H1 (cell line): ENCODE measurements around the gene GDPGP1. TPM values are rescaled to one million over a fixed set of nuclear protein-coding genes. Genes with fewer than 3 reads are reported as not detected.

Experiments used
- CTCF ChIA-PET: fragments of 300-600 bp; sonication (Branson Sonifier 250); formaldehyde crosslinking; loops from one replicate; lab custom pipeline; 2021; ENCODE audit not compliant: partially characterized antibody; lab: Charles Lee
- POLR2A ChIA-PET: fragments of 300-600 bp; sonication (Branson Sonifier 250); formaldehyde crosslinking; loops from one replicate; lab custom pipeline; 2021; ENCODE audit warnings: inconsistent platforms; ENCODE audit not compliant: partially characterized antibody; lab: Charles Lee
- DNase-seq, 2 experiments: peaks; one replicate each; pipeline versions ENCODE4 v3.0.0 to v3.0.0-alpha.2; 2010 to 2022; ENCODE audit warnings: low spot score in 2 of 2, low read depth in 1 of 2, mixed read lengths in 1 of 2
- FAIRE-seq: peaks from 2 replicates; lab custom pipeline; 2011; peaks lifted over from hg19 to GRCh38; lab: Jason Lieb, UNC
- H2AFZ ChIP-seq: 2 replicates; pipeline ENCODE4 v1.8.1; 2012; ENCODE audit warnings: low read length, inconsistent platforms
- H2AK5ac ChIP-seq: 2 replicates; pipeline ENCODE4 v1.6.1; 2013; ENCODE audit warnings: low read depth, low read length
- H2BK120ac ChIP-seq: replicated peaks from 2 replicates; pipeline ENCODE3; 2013; ENCODE audit warnings: low read depth, low read length, inconsistent platforms
- H2BK12ac ChIP-seq: 2 replicates; pipeline ENCODE4 v1.6.1; 2013; ENCODE audit warnings: low read depth, low read length
- H2BK15ac ChIP-seq: 2 replicates; pipeline ENCODE4 v1.6.1; 2013; ENCODE audit warnings: low read length
- H2BK20ac ChIP-seq: 2 replicates; pipeline ENCODE4 v1.6.1; 2013; ENCODE audit warnings: low read length
- H2BK5ac ChIP-seq: 2 replicates; pipeline ENCODE4 v1.6.1; 2013; ENCODE audit warnings: low read depth, low read length
- H3K14ac ChIP-seq: 2 replicates; pipeline ENCODE4 v1.6.1; 2013; ENCODE audit warnings: inconsistent platforms; ENCODE audit not compliant: insufficient read length
- H3K18ac ChIP-seq: 2 replicates; pipeline ENCODE4 v1.6.1; 2013; ENCODE audit warnings: low read length; ENCODE audit errors: extremely low read depth
- H3K23ac ChIP-seq: 2 replicates; pipeline ENCODE4 v1.6.1; 2013; ENCODE audit warnings: inconsistent platforms; ENCODE audit not compliant: insufficient read length
- H3K23me2 ChIP-seq: 2 replicates; pipeline ENCODE4 v1.6.1; 2013; ENCODE audit warnings: low read depth, low read length
- H3K27ac ChIP-seq: 2 replicates; pipeline ENCODE4 v1.6.1; 2011; ENCODE audit warnings: low read depth, low read length, inconsistent platforms
- H3K27me3 ChIP-seq, 4 experiments: replicated peaks in 1 of 4; 1 replicate in 1 of 4; 2 replicates in 3 of 4; pipeline versions ENCODE4 v1.6.1 to v1.8.1; 2011 to 2013; ENCODE audit warnings: low read length in 3 of 4, mild to moderate bottlenecking in 3 of 4, inconsistent platforms in 2 of 4, mixed read lengths in 2 of 4, moderate library complexity in 1 of 4; ENCODE audit not compliant: control insufficient read depth in 3 of 4, insufficient read depth in 3 of 4; ENCODE audit errors: extremely low read depth in 1 of 4
- H3K36me3 ChIP-seq, 4 experiments: 2 replicates each; pipeline versions ENCODE4 v1.6.1 to v1.8.1; 2011 to 2013; ENCODE audit warnings: mild to moderate bottlenecking in 4 of 4, low read length in 3 of 4, moderate library complexity in 2 of 4, control low read depth in 1 of 4, inconsistent platforms in 1 of 4; ENCODE audit not compliant: insufficient read depth in 4 of 4, control insufficient read depth in 2 of 4
- H3K4ac ChIP-seq: replicated peaks from 2 replicates; pipeline ENCODE3; 2013; ENCODE audit warnings: low read length, low read depth, mixed read lengths, inconsistent platforms; ENCODE audit not compliant: insufficient read length
- H3K4me1 ChIP-seq, 4 experiments: replicated peaks in 1 of 4; 1 replicate in 1 of 4; 2 replicates in 3 of 4; pipeline versions ENCODE4 v1.6.1 to v1.8.1; 2011 to 2013; ENCODE audit warnings: low read length in 3 of 4, inconsistent platforms in 2 of 4, mixed read lengths in 1 of 4; ENCODE audit not compliant: insufficient read depth in 4 of 4, control insufficient read depth in 3 of 4
- H3K4me2 ChIP-seq, 2 experiments: 2 replicates each; pipeline versions ENCODE4 v1.6.1 to v1.8.1; 2011 to 2013; ENCODE audit warnings: low read depth in 2 of 2, low read length in 2 of 2, control low read depth in 1 of 2, inconsistent platforms in 1 of 2, mild to moderate bottlenecking in 1 of 2; ENCODE audit not compliant: insufficient read depth in 1 of 2
- H3K4me3 ChIP-seq, 4 experiments: fragments of 200-600, 300-600 bp in 1 of 4; sonication (generic), shearing (Covaris generic), sonication (Bioruptor Twin) in 1 of 4; 2 replicates each; pipeline versions ENCODE4 v1.5.1 to v1.8.1; 2011 to 2016; ENCODE audit warnings: low read length in 4 of 4, low read depth in 3 of 4, control low read depth in 2 of 4, inconsistent platforms in 2 of 4, mild to moderate bottlenecking in 2 of 4, mixed read lengths in 1 of 4, moderate library complexity in 1 of 4; ENCODE audit not compliant: insufficient read depth in 2 of 4; ENCODE audit errors: extremely low read depth in 1 of 4
- H3K56ac ChIP-seq: replicated peaks from 2 replicates; pipeline ENCODE3; 2013; ENCODE audit warnings: low read depth, mild to moderate bottlenecking, mixed read lengths, low read length, inconsistent platforms; ENCODE audit not compliant: insufficient read length
- H3K79me1 ChIP-seq: 2 replicates; pipeline ENCODE4 v1.6.1; 2013; ENCODE audit warnings: low read depth, low read length, control low read depth
- H3K79me2 ChIP-seq, 2 experiments: 2 replicates each; pipeline versions ENCODE4 v1.6.1 to v1.8.1; 2012 to 2013; ENCODE audit warnings: low read length in 2 of 2, mild to moderate bottlenecking in 2 of 2, inconsistent platforms in 1 of 2; ENCODE audit not compliant: insufficient read depth in 2 of 2, control insufficient read depth in 1 of 2
- H3K9ac ChIP-seq, 4 experiments: replicated peaks in 1 of 4; 1 replicate in 1 of 4; 2 replicates in 3 of 4; pipeline versions ENCODE4 v1.6.1 to v1.8.1; 2011 to 2013; ENCODE audit warnings: low read depth in 3 of 4, low read length in 3 of 4, control low read depth in 2 of 4, mild to moderate bottlenecking in 2 of 4, moderate library complexity in 2 of 4, inconsistent platforms in 1 of 4; ENCODE audit errors: extremely low read depth in 1 of 4
- H3K9me3 ChIP-seq, 2 experiments: 2 replicates each; pipeline versions ENCODE4 v1.6.1 to v1.8.1; 2012 to 2013; ENCODE audit warnings: mild to moderate bottlenecking in 2 of 2, moderate library complexity in 2 of 2, control low read depth in 1 of 2, inconsistent platforms in 1 of 2, low read depth in 1 of 2, low read length in 1 of 2, mixed read lengths in 1 of 2; ENCODE audit not compliant: insufficient read depth in 2 of 2
- H4K20me1 ChIP-seq, 2 experiments: replicated peaks in 1 of 2; 2 replicates each; pipeline versions ENCODE3 to v1.8.1; 2011 to 2013; ENCODE audit warnings: inconsistent platforms in 2 of 2, low read length in 2 of 2, mild to moderate bottlenecking in 1 of 2; ENCODE audit not compliant: insufficient read depth in 2 of 2, control insufficient read depth in 1 of 2
- H4K5ac ChIP-seq: 2 replicates; pipeline ENCODE4 v1.6.1; 2013; ENCODE audit warnings: low read length, low read depth, mixed read lengths, inconsistent platforms; ENCODE audit not compliant: insufficient read length
- H4K8ac ChIP-seq: 2 replicates; pipeline ENCODE4 v1.8.0; 2013; ENCODE audit warnings: mild to moderate bottlenecking, moderate library complexity, low read length, inconsistent platforms; ENCODE audit not compliant: insufficient read depth; ENCODE audit errors: extremely low read depth
- H4K91ac ChIP-seq: replicated peaks from 2 replicates; pipeline ENCODE3; 2013; ENCODE audit warnings: low read length, mixed read lengths, inconsistent platforms; ENCODE audit not compliant: insufficient read length
- CREB1 ChIP-seq: IDR thresholded peaks from 2 replicates; pipeline ENCODE4 v1.6.1; 2012; ENCODE audit warnings: inconsistent platforms
- HDAC2 ChIP-seq, 2 experiments: fragments of 300-600 bp in 1 of 2; sonication (generic) in 1 of 2; IDR thresholded peaks; 2 replicates each; pipeline ENCODE4 v1.6.1; 2011 to 2012; ENCODE audit warnings: low read depth in 2 of 2, low read length in 2 of 2, mild to moderate bottlenecking in 2 of 2, moderate library complexity in 2 of 2, borderline replicate concordance in 1 of 2, inconsistent platforms in 1 of 2
- HDAC6 ChIP-seq: IDR thresholded peaks from one replicate; pipeline ENCODE4 v1.7.1; 2012; ENCODE audit warnings: low read depth, mild to moderate bottlenecking, inconsistent platforms, low read length, moderate library complexity
- TAF7 ChIP-seq: optimal IDR thresholded peaks from 2 replicates; pipeline ENCODE3; 2011; ENCODE audit warnings: low read depth, mild to moderate bottlenecking, inconsistent platforms, low read length, moderate library complexity, borderline replicate concordance
- TBP ChIP-seq: IDR thresholded peaks from 2 replicates; pipeline ENCODE4 v1.6.1; 2011; ENCODE audit warnings: low read depth, low read length, improper control_type of control experiment
- YY1 ChIP-seq: IDR thresholded peaks from 2 replicates; pipeline ENCODE4 v1.6.1; 2011; ENCODE audit warnings: low read depth, mild to moderate bottlenecking, low read length
- whole genome bisulfite sequencing, 2 experiments: shearing (Covaris generic) in 1 of 2; methylation state at CpG; one replicate each; pipeline versions ENCODE4 v1.1.6 to v1.1.7; 2013 to 2015; ENCODE audit warnings: low lambda C conversion rate in 2 of 2, mixed read lengths in 2 of 2, inconsistent platforms in 1 of 2, low coverage in 1 of 2, missing lambda C conversion rate in 1 of 2; ENCODE audit not compliant: insufficient replicate concordance in 2 of 2, insufficient coverage in 1 of 2, insufficient read length in 1 of 2; ENCODE audit errors: extremely low coverage in 1 of 2, missing lambda C conversion rate in 1 of 2; 5-methylcytosine and 5-hydroxymethylcytosine counted together
- polyA plus RNA-seq, 7 experiments: library from polyadenylated mRNA; depleted of rRNA in 3 of 7; stranded (reverse) in 5 of 7; unstranded in 2 of 7; fragments of >200 nt in 5 of 7; fragments of 200-250 nt in 2 of 7; gene quantifications; 1 replicate in 5 of 7; 2 replicates in 1 of 7; 4 replicates in 1 of 7; pipeline versions ENCODE4 v1.2.1 to v1.2.3, GENCODE V29; 2011 to 2013; ENCODE audit warnings: missing spikeins in 2 of 7, mixed read lengths in 2 of 7
- total RNA-seq: library from RNA; stranded (reverse); fragmentation: NEBNext Ultra II Directional; extraction: Animal tissue kit (Norgen Biotek cat#: 25700); gene quantifications from 2 replicates; pipeline ENCODE4 v1.2.1, GENCODE V29; 2021
- TF ChIP-seq, protein P1 (sequence below): IDR thresholded peaks from 2 replicates; pipeline ENCODE4 v1.6.1; 2012; ENCODE audit warnings: inconsistent platforms

Gene GDPGP1
- total and polyA plus RNA-seq, 2 of the 8 experiments (the other 6 are each of a cell fraction or from before 2014, with no cell fraction given): 1.8 to 5.6 TPM

DNA sequence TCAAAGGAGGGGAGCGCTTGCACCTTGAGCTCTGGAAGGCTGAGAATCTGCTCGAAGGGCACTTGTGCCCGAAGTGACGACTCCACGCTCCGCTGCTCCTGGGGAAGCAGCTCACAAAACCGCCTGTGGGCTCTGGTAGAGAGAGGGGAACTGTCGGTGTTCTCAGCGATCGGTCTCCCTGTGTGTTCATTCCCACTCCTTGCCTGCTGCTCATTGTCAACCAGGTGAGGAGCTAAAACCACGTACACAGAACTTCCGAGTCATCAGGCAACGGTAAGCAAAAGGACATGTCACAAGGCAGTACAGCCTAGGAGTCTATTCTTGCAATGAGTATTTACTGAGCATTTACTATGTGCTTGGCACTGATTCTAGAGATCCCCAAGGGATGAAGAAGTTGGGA lies 1.8 kb upstream of the GDPGP1 start:
- H3K9ac ChIP-seq: no peak overlapping the region
- no peak overlapping the region for H4K91ac ChIP-seq
- H3K79me2 ChIP-seq: no peaks in the 10 kb centered on the region
- no peak for DNase-seq
- CTCF ChIA-PET: interaction anchor here (0.6 to 4.6 kb wide), 19 partner anchors 11 to 1860 kb away, joined by 3 to 47 read pairs (median 5); partner anchors contain the start of genes IDH2 and TTLL13
- peaks cover 3 to 22% (median 12%) of the 10 kb centered on the region in 4 experiments; a peak in 6 of 8 replicates for H3K36me3 ChIP-seq
- no peak overlapping the region for H2BK20ac ChIP-seq
- POLR2A ChIA-PET: interaction anchor here (2.0 to 2.9 kb wide), 3 partner anchors 12 to 31 kb away, joined by 5 to 12 read pairs (median 10); partner anchors contain the start of genes SEMA4B and TTLL13
- H3K14ac ChIP-seq: no peak overlapping the region
- no peak overlapping the region for H3K23ac ChIP-seq
- no peak overlapping the region for H3K4ac ChIP-seq
- H2BK5ac ChIP-seq: no peak overlapping the region
- TF ChIP-seq YY1: no peak
- no peak for TF ChIP-seq HDAC2 (IDR thresholded peaks at IDR 0.05; ENCODE audit: borderline replicate concordance in 1 of 2, low read depth in 2 of 2, low read length in 2 of 2)
- TF ChIP-seq TAF7: no peak
- TF ChIP-seq, protein P1, sequence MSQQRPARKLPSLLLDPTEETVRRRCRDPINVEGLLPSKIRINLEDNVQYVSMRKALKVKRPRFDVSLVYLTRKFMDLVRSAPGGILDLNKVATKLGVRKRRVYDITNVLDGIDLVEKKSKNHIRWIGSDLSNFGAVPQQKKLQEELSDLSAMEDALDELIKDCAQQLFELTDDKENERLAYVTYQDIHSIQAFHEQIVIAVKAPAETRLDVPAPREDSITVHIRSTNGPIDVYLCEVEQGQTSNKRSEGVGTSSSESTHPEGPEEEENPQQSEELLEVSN: no peak
- TF ChIP-seq TBP: no peak
- no peak for TF ChIP-seq CREB1
- TF ChIP-seq HDAC6: no peak
- WGBS, 2 experiments: 89% methylated on average over 13 of the region's 13 CpGs; no CpG with 5 or more reads in 1 of the 2 experiments
- H3K4me1 ChIP-seq: peaks cover 0 to 6% (median under 1%) of the 10 kb centered on the region in 4 experiments; a peak in 4 of 7 replicates
- no peak for FAIRE-seq
- H3K4me3 ChIP-seq: no peak overlapping the region
- H4K5ac ChIP-seq: no peak overlapping the region
- no peak overlapping the region for H2BK12ac ChIP-seq
- H3K27ac ChIP-seq: no peak overlapping the region
- peaks cover 6% of the 10 kb centered on the region for H3K79me1 ChIP-seq
- no peaks in the 10 kb centered on the region for H3K9me3 ChIP-seq
- no peak overlapping the region for H4K8ac ChIP-seq
- peaks cover 5% of the 10 kb centered on the region for H3K23me2 ChIP-seq
- no peak overlapping the region for H2BK120ac ChIP-seq
- H2AK5ac ChIP-seq: no peak overlapping the region
- H3K27me3 ChIP-seq: no peaks in the 10 kb centered on the region
- no peak overlapping the region for H3K18ac ChIP-seq
- no peak overlapping the region for H3K56ac ChIP-seq
- H2BK15ac ChIP-seq: 0 out of 2 replicates have a peak overlapping the region, but pooled peaks have one; percentile 46
- H2AFZ ChIP-seq: no peak overlapping the region
- H3K4me2 ChIP-seq: peak overlapping the region in 1 of 2 experiments; percentile 57; a peak in 1 of 4 replicates
- peaks cover 0 to 6% of the 10 kb centered on the region in 2 experiments for H4K20me1 ChIP-seq
